PC-3 (cell line): ENCODE measurements around the gene EGLN2. TPM values are rescaled to one million over a fixed set of nuclear protein-coding genes. Genes with fewer than 3 reads are reported as not detected.

Source experiments
- ATAC-seq: fragments of 200-7000 bp; cut with Tn5 transposase; 2 replicates; pipeline ENCODE4 v1.9.1; 2020; ENCODE audit warnings: mild to moderate bottlenecking, moderate library complexity
- BruUV-seq: library from RNA; stranded (reverse); fragments of 400-500 nt; replicated peaks from 2 replicates; lab custom pipeline; 2021; lab: Mats Ljungman, UMichigan
- CTCF ChIA-PET: fragments of 300-600 bp; sonication (Branson Sonifier 250); formaldehyde crosslinking; loops from one replicate; lab custom pipeline; 2022; ENCODE audit warnings: antibody characterized with exemption; lab: Charles Lee
- POLR2A ChIA-PET: fragments of 300-600 bp; sonication (Branson Sonifier 250); formaldehyde crosslinking; loops from one replicate; lab custom pipeline; 2022; ENCODE audit warnings: antibody characterized with exemption; ENCODE audit not compliant: unreplicated experiment; lab: Charles Lee
- DNase-seq: peaks from one replicate; pipeline ENCODE4 v3.0.0-alpha.2; 2015
- H2AFZ ChIP-seq: fragments of 300-600 bp; sonication (generic); 2 replicates; pipeline ENCODE4 v1.6.0; 2016; ENCODE audit warnings: antibody characterized with exemption, low read length
- H3F3A ChIP-seq: fragments of 300-600 bp; sonication (generic); one replicate; pipeline ENCODE4 v1.6.0; 2017; ENCODE audit warnings: antibody characterized with exemption, low read length, control low read depth, mild to moderate bottlenecking; ENCODE audit not compliant: unreplicated experiment
- H3K27ac ChIP-seq: fragments of 300-600 bp; sonication (generic); 2 replicates; pipeline ENCODE4 v1.5.1; 2016; ENCODE audit warnings: mild to moderate bottlenecking, low read length
- H3K27me3 ChIP-seq: fragments of 300-600 bp; sonication (generic); 2 replicates; pipeline ENCODE4 v1.6.1; 2016; ENCODE audit warnings: low read length, mixed read lengths
- H3K36me3 ChIP-seq: fragments of 300-600 bp; sonication (generic); 2 replicates; pipeline ENCODE4 v1.6.1; 2016; ENCODE audit warnings: low read depth, mixed run types, low read length, mixed read lengths
- H3K4me1 ChIP-seq: fragments of 300-600 bp; sonication (generic); 2 replicates; pipeline ENCODE4 v1.5.1; 2016; ENCODE audit warnings: low read length; ENCODE audit not compliant: insufficient read depth
- H3K4me2 ChIP-seq: fragments of 300-600 bp; sonication (generic); 2 replicates; pipeline ENCODE4 v1.6.0; 2016; ENCODE audit warnings: low read length
- H3K4me3 ChIP-seq: fragments of 300-600 bp; sonication (generic); 2 replicates; pipeline ENCODE4 v1.5.1; 2016; ENCODE audit warnings: mild to moderate bottlenecking, low read length, mixed read lengths
- H3K79me2 ChIP-seq: fragments of 300-600 bp; sonication (generic); 2 replicates; pipeline ENCODE4 v1.6.1; 2017; ENCODE audit warnings: low read length, mixed read lengths
- H3K9ac ChIP-seq: fragments of 300-600 bp; sonication (generic); 2 replicates; pipeline ENCODE4 v1.6.0; 2016; ENCODE audit warnings: mild to moderate bottlenecking, low read length
- H3K9me2 ChIP-seq: fragments of 300-600 bp; sonication (generic); replicated peaks from 2 replicates; pipeline ENCODE4 v1.6.1; 2016; ENCODE audit warnings: mixed run types, low read length, mixed read lengths
- H3K9me3 ChIP-seq: fragments of 300-600 bp; sonication (generic); 2 replicates; pipeline ENCODE4 v1.6.1; 2016; ENCODE audit warnings: low read length, mixed read lengths
- H4K20me1 ChIP-seq: fragments of 300-600 bp; sonication (generic); 2 replicates; pipeline ENCODE4 v1.6.1; 2016; ENCODE audit warnings: low read length, mixed read lengths
- EZH2 ChIP-seq: fragments of 300-600 bp; sonication (generic); IDR thresholded peaks from one replicate; pipeline ENCODE4 v1.6.1; 2017; ENCODE audit warnings: antibody characterized with exemption, mild to moderate bottlenecking, low read length; ENCODE audit not compliant: unreplicated experiment
- EZH2phosphoT487 ChIP-seq: fragments of 300-600 bp; sonication (generic); IDR thresholded peaks from 2 replicates; pipeline ENCODE4 v1.6.1; 2018; ENCODE audit warnings: mild to moderate bottlenecking, antibody characterized with exemption, low read length, borderline replicate concordance
- intact Hi-C: fragments of 100-400 bp; cut with micrococcal nuclease; formaldehyde crosslinking; loops from 2 replicates; pipeline ENCODE4 v1.9.0; 2023
- total RNA-seq: library from RNA; depleted of rRNA; stranded (reverse); fragments of >200 nt; gene quantifications from 2 replicates; pipeline ENCODE4 v1.2.3, GENCODE V29; 2014
- TF ChIP-seq, protein P1 (sequence below): fragments of 300-600 bp; sonication (generic); conservative IDR thresholded peaks from 2 replicates; pipeline ENCODE4 v1.5.1; 2017; ENCODE audit warnings: antibody characterized with exemption, low read depth, mild to moderate bottlenecking, low read length

The EGLN2 gene
- total RNA-seq, 1 experiment from 2014 or later, result 36.6 TPM

DNA sequence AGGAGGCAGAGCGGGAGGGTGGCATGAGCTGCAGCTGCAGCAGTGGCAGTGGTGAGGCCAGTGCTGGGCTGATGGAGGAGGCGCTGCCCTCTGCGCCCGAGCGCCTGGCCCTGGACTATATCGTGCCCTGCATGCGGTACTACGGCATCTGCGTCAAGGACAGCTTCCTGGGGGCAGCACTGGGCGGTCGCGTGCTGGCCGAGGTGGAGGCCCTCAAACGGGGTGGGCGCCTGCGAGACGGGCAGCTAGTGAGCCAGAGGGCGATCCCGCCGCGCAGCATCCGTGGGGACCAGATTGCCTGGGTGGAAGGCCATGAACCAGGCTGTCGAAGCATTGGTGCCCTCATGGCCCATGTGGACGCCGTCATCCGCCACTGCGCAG lies 2.0 kb downstream of the EGLN2 start:
- no peak overlapping the region for H3K9ac ChIP-seq

GRCh38 chr19:40801426-40802299 lies 2.7 kb downstream of the EGLN2 start:
- no peak overlapping the region for H3K4me3 ChIP-seq
- no peak overlapping the region for H3K27ac ChIP-seq
- H3K27me3 ChIP-seq, result no peaks in the 10 kb centered on the region
- H3K36me3 ChIP-seq, result peaks cover 2% of the 10 kb centered on the region
- no peak overlapping the region for H2AFZ ChIP-seq
- H3K79me2 ChIP-seq, result peaks cover 62% of the 10 kb centered on the region
- POLR2A ChIA-PET, result no interaction called here
- TF ChIP-seq, protein P1, sequence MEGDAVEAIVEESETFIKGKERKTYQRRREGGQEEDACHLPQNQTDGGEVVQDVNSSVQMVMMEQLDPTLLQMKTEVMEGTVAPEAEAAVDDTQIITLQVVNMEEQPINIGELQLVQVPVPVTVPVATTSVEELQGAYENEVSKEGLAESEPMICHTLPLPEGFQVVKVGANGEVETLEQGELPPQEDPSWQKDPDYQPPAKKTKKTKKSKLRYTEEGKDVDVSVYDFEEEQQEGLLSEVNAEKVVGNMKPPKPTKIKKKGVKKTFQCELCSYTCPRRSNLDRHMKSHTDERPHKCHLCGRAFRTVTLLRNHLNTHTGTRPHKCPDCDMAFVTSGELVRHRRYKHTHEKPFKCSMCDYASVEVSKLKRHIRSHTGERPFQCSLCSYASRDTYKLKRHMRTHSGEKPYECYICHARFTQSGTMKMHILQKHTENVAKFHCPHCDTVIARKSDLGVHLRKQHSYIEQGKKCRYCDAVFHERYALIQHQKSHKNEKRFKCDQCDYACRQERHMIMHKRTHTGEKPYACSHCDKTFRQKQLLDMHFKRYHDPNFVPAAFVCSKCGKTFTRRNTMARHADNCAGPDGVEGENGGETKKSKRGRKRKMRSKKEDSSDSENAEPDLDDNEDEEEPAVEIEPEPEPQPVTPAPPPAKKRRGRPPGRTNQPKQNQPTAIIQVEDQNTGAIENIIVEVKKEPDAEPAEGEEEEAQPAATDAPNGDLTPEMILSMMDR, result no peak
- TF ChIP-seq EZH2phosphoT487 (no peak), EZH2 (no peak)
- no peaks in the 10 kb centered on the region for H3K9me3 ChIP-seq
- no peaks in the 10 kb centered on the region for H3F3A ChIP-seq
- no peak for DNase-seq
- no peaks in the 10 kb centered on the region for H3K9me2 ChIP-seq
- ATAC-seq, result no peak
- peaks cover 36% of the 10 kb centered on the region for H3K4me1 ChIP-seq
- CTCF ChIA-PET, result no interaction called here
- no peak overlapping the region for H3K9ac ChIP-seq
- H4K20me1 ChIP-seq, result peaks cover 15% of the 10 kb centered on the region; the same call in 1 of the 2 replicates
- TSS peak; percentile 47 for BruUV-seq
- intact Hi-C loops, result no loop called here
- H3K4me2 ChIP-seq, result peak overlapping the region; percentile 28; the same call in 1 of the 2 replicates

More for the DNA sequence above, 2.0 kb downstream of the EGLN2 start:
- Histone ChIP-seq H3K4me2 (peak overlapping the region; percentile 92; the same call in 1 of the 2 replicates), H3K79me2 (peaks cover 62% of the 10 kb centered on the region), H2AFZ (no peak overlapping the region), H3K9me3 (no peaks in the 10 kb centered on the region), H3K4me1 (peaks cover 36% of the 10 kb centered on the region), H4K20me1 (peaks cover 15% of the 10 kb centered on the region; the same call in 1 of the 2 replicates), H3K9me2 (no peaks in the 10 kb centered on the region), H3K27ac (no peak overlapping the region), H3K36me3 (peaks cover 2% of the 10 kb centered on the region; the same call in 1 of the 2 replicates), H3K4me3 (no peak overlapping the region), H3F3A (no peaks in the 10 kb centered on the region), H3K27me3 (no peaks in the 10 kb centered on the region)
- DNase-seq (no peak), ATAC-seq (no peak)
- no TSS peak for BruUV-seq
- CTCF ChIA-PET, result no interaction called here
- intact Hi-C loops, result no loop called here
- TF ChIP-seq, protein P1, result no peak
- POLR2A ChIA-PET, result no interaction called here
